GM12873 (cell line): ENCODE measurements around the gene TIMM17A.

Source experiments
- TF ChIP-seq, protein P1 (sequence below): IDR thresholded peaks from 2 replicates; pipeline ENCODE4 v1.5.1; 2012; ENCODE audit warnings: low read depth, mild to moderate bottlenecking, moderate library complexity, low read length, control low read depth; ENCODE audit not compliant: insufficient read depth; ENCODE audit errors: missing control alignments

TIMM17A gene

DNA sequence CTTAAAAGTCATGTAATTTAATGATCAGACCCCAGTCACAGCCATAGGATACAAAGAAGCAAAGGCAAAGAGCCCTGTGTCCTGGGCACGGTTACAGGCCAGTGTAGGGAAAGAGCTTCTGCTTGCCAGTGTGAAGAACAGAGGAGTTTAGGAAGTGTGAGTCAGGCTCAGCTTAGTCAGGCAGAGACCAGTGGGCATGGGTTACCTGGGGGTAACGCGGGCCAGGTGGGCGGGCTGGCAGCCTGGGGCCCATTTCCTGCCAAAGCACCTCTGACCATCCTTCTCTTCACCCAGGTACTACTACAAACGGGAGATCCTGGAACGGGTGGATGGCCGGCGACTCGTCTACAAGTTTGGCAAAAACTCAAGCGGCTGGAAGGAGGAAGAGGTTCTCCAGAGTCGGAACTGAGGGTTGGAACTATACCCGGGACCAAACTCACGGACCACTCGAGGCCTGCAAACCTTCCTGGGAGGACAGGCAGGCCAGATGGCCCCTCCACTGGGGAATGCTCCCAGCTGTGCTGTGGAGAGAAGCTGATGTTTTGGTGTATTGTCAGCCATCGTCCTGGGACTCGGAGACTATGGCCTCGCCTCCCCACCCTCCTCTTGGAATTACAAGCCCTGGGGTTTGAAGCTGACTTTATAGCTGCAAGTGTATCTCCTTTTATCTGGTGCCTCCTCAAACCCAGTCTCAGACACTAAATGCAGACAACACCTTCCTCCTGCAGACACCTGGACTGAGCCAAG, 59.8 kb downstream of the TIMM17A start:
- TF ChIP-seq, protein P1, sequence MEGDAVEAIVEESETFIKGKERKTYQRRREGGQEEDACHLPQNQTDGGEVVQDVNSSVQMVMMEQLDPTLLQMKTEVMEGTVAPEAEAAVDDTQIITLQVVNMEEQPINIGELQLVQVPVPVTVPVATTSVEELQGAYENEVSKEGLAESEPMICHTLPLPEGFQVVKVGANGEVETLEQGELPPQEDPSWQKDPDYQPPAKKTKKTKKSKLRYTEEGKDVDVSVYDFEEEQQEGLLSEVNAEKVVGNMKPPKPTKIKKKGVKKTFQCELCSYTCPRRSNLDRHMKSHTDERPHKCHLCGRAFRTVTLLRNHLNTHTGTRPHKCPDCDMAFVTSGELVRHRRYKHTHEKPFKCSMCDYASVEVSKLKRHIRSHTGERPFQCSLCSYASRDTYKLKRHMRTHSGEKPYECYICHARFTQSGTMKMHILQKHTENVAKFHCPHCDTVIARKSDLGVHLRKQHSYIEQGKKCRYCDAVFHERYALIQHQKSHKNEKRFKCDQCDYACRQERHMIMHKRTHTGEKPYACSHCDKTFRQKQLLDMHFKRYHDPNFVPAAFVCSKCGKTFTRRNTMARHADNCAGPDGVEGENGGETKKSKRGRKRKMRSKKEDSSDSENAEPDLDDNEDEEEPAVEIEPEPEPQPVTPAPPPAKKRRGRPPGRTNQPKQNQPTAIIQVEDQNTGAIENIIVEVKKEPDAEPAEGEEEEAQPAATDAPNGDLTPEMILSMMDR, result no peak

DNA sequence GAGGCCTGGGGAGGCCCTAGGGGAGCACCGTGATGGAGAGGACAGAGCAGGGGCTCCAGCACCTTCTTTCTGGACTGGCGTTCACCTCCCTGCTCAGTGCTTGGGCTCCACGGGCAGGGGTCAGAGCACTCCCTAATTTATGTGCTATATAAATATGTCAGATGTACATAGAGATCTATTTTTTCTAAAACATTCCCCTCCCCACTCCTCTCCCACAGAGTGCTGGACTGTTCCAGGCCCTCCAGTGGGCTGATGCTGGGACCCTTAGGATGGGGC, 60.3 kb downstream of the TIMM17A start:
- TF ChIP-seq, protein P1, result no peak

DNA sequence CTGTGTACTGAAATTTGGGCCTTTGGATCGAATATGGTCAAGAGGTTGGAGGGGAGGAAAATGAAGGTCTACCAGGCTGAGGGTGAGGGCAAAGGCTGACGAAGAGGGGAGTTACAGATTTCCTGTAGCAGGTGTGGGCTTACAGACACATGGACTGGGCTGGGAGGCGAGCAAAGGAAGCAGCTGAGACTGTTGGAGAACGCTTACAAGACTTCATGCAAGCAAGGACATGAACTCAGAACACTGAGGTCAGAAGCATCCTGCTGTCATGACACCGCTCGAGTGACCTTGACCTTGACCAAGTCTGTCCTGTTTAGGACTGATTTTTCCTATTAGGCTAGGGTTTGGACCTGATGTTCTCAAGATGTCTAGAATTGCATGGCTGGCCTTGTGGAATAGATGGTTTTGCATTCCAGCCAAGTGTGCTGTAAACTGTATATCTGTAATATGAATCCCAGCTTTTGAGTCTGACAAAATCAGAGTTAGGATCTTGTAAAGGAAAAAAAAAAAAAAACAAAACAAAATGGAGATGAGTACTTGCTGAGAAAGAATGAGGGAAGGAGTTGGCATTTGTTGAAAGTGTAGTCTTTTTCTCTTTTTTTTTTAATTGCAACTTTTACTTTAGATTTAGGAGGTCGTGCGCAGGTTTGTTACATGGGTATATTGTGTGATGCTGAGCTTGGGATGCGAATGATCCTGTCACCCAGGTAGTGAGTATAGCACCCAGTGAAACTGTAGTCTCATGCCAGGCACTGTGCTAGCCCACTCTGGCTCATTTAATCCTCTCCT, 60.9 kb downstream of the TIMM17A start:
- TF ChIP-seq, protein P1, result no peak

DNA sequence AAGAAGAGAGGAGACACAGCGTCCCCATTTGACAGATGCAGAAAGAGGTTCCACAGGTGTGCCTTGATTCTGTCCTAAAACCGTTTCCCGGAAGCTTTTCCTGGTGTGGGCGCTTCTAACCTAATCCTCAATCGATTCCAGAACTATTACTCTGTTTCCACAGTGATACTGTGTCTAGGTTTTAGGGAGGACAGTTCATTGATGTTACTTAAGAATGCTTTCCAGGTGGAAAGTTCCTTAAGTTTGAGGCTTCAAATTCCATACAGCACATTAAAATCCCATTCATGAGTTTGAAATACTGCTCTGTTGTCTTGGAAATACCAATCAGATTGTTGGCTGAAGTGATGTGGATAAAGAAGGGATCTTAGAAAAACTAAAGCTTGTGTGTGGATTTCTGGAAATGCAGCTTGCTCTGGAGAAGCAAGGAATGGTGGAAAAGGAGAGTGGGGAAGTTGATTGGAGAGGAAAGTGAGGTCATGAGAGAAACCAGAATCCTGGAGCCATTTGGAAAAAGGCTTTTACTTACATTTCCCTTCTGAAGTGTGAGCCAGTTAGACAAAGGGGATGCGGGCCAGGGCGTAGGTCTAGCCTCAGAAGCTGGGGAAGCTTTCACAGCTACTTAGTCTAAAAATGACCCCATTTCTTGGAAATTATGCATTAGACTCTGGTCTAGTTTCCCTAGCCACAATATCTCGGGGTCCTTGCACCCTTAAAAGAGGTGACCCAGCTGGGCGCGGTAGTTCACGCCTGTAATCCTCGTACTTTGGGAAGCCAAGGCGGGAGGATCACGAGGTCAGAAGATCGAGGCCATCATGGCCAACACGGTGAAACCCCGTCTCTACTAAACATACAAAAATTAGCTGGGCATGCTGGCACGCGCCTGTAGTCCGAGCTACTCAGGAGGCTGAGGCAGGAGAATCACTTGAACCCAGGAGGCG, 61.8 kb downstream of the TIMM17A start:
- TF ChIP-seq, protein P1, result no peak

DNA sequence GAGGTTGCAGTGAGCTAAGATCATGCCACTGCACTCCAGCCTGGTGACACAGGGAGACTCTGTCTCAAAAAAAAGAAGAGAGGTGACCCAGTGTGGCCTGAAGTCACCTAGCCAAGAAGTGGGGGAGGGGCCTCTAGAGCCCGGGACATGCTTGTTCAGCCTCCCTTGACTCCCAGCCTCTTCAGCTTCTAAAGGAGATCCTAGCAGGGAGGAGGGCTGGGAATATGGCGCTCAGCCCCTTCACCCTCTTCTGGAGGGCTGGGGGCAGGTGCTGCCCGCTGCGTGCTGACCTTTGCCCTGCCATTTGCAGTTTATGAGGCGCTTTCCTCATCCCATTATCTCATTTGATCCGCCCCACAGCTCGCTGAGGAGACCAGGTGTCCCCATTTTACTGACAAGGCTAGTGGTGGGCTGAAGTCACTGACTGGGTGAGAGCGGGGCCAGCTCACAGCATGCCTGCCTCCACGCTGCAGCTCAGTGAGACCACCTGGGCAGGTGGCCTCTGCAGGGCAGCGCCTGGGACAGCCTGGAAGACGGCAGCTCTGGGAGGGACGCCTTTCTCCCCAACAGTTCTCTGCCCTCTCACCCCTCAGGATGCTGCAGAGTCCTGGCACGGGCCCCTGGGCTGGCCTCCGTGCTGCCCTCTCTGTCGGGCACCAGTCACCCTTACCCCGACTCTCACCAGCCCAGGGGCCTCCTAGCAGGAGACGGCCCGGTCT, 62.6 kb downstream of the TIMM17A start:
- TF ChIP-seq, protein P1, result no peak

DNA sequence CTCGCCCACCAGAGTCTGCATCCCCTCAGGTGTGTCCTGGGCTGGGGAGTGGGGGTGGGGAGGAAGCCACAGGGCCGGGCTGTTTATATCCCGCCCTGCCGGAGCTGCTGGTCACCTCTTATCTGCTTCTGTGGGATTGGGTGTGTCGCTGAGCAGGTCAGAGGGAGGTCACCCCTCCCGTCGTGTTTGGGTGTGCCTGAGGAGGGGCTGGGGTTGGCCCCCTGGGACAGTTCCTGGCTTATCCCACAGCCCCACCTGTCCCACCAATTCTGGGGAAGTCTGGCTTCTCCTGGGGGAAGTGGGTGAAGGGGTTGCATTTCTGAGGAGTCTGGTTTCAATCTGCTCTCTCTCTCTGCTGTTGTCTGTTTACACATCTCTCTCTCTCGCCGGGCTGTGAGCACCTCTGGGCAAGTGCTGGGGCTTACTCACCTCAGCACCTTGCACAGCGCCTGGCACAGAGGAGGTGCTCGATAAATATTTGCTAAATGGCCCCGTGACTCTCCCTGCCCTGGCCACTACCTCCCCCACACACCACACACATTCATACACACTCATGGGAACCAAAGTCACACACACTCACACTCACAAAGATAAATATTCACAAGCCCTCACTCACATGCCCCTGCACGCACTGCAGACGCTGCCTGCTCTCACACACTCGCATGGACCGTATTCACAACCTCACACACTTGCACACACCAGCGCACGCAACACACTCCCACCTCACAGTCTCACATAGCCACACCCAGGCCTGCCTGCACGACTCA, 63.3 kb downstream of the TIMM17A start:
- TF ChIP-seq, protein P1, result no peak
